Measurements from ENCODE around the gene PRX. TPM values are rescaled to one million over a fixed set of nuclear protein-coding genes. Genes with fewer than 3 reads are reported as not detected.

Gene PRX
- total and polyA plus RNA-seq, 2 of the 13 experiments (the other 11 are each of a cell fraction or from before 2014, with no cell fraction given) = 0.66 TPM

GRCh38 chr19:40403262-40403984 is 9.8 kb downstream of the PRX start (continued):
- TF ChIP-seq ZFP37 (CRISPR knock-in tag; IDR thresholded peaks at IDR 0.05; ENCODE audit: borderline replicate concordance) (no peak), PLSCR1 (CRISPR knock-in tag; IDR thresholded peaks at IDR 0.05; ENCODE audit: borderline replicate concordance) (no peak), MAFF (IDR thresholded peaks at IDR 0.05; ENCODE audit: low read depth, low read length) (no peak), PTBP1 (IDR thresholded peaks at IDR 0.05; ENCODE audit: low read depth, low read length, poor library complexity, severe bottlenecking) (no peak), ZMYM2 (CRISPR knock-in tag; IDR thresholded peaks at IDR 0.05) (peak; percentile 70; the same call in 1 of the 2 replicates), ZBTB10 (CRISPR knock-in tag; IDR thresholded peaks at IDR 0.05; ENCODE audit: borderline replicate concordance) (no peak; the same call in 1 of the 2 replicates), HOXD1 (CRISPR knock-in tag; IDR thresholded peaks at IDR 0.05) (no peak), ZNF337 (CRISPR knock-in tag; IDR thresholded peaks at IDR 0.05; ENCODE audit: borderline replicate concordance, low read depth) (no peak), ZNF777 (CRISPR knock-in tag; IDR thresholded peaks at IDR 0.05) (no peak), MAF1 (CRISPR knock-in tag; IDR thresholded peaks at IDR 0.05; ENCODE audit: borderline replicate concordance) (no peak), KAT7 (CRISPR knock-in tag; IDR thresholded peaks at IDR 0.05; ENCODE audit: borderline replicate concordance) (no peak), ZNF484 (CRISPR knock-in tag; IDR thresholded peaks at IDR 0.05; ENCODE audit: borderline replicate concordance, low read depth) (no peak), NR3C1 (CRISPR knock-in tag; IDR thresholded peaks at IDR 0.05) (no peak), YEATS4 (CRISPR knock-in tag; IDR thresholded peaks at IDR 0.05; ENCODE audit: borderline replicate concordance) (0 out of 2 replicates have a peak, but pooled peaks have one; percentile 10), TFDP2 (CRISPR knock-in tag; IDR thresholded peaks at IDR 0.05) (peak; percentile 34; the same call in 1 of the 2 replicates), FOXP4 (CRISPR knock-in tag; IDR thresholded peaks at IDR 0.05) (0 out of 2 replicates have a peak, but pooled peaks have one; percentile 5), ZBTB25 (CRISPR knock-in tag; IDR thresholded peaks at IDR 0.05) (no peak), ZFY (CRISPR knock-in tag; IDR thresholded peaks at IDR 0.05) (peak; percentile 44; the same call in 1 of the 2 replicates), ZNF292 (CRISPR knock-in tag; IDR thresholded peaks at IDR 0.05; ENCODE audit: borderline replicate concordance, low read depth) (no peak), ASH2L (IDR thresholded peaks at IDR 0.05; ENCODE audit: insufficient read length, low read depth, low read length) (peak; percentile 18), ZNF850 (CRISPR knock-in tag; conservative IDR thresholded peaks at IDR 0.05) (no peak), ZFP36L2 (CRISPR knock-in tag; IDR thresholded peaks at IDR 0.05) (no peak)

All from HepG2 (cell line).